ENCODE measurements around the gene PARP8. TPM values are rescaled to one million over a fixed set of nuclear protein-coding genes. Genes with fewer than 3 reads are reported as not detected.

The PARP8 gene
- total RNA-seq, 1 donor from 2014 or later, result 54.6 TPM

GRCh38 chr5:50727149-50727496, 60.7 kb downstream of the PARP8 start:
- H3K27ac ChIP-seq, result no peak overlapping the region
- no peak for DNase-seq
- no peak for TF ChIP-seq CTCF (IDR thresholded peaks at IDR 0.05)
- intact Hi-C loops (cut with DNase I), result no loop called here
- H3K4me1 ChIP-seq, result peaks cover 11% of the 10 kb centered on the region
- no peaks in the 10 kb centered on the region for H3K36me3 ChIP-seq
- no peaks in the 10 kb centered on the region for H3K27me3 ChIP-seq (ENCODE audit: low read depth)
- no peak overlapping the region for H3K4me3 ChIP-seq
- peak; percentile 51 to 57 for ATAC-seq
- no peaks in the 10 kb centered on the region for H3K9me3 ChIP-seq

GRCh38 chr5:50727845-50728244, 61.4 kb downstream of the PARP8 start:
- H3K4me3 ChIP-seq, result no peak overlapping the region
- DNase-seq (no peak), ATAC-seq (no peak)
- intact Hi-C loops (cut with DNase I), result no loop called here
- H3K27ac ChIP-seq, result no peak overlapping the region
- H3K4me1 ChIP-seq, result peaks cover 5% of the 10 kb centered on the region
- H3K27me3 ChIP-seq (ENCODE audit: low read depth), result no peaks in the 10 kb centered on the region
- TF ChIP-seq CTCF (IDR thresholded peaks at IDR 0.05), result no peak
- no peaks in the 10 kb centered on the region for H3K9me3 ChIP-seq
- no peaks in the 10 kb centered on the region for H3K36me3 ChIP-seq

GRCh38 chr5:50730336-50730735, 63.9 kb downstream of the PARP8 start:
- ATAC-seq (no peak), DNase-seq (no peak)
- Histone ChIP-seq H3K4me1 (no peaks in the 10 kb centered on the region), H3K36me3 (no peaks in the 10 kb centered on the region), H3K4me3 (no peak overlapping the region), H3K27ac (no peak overlapping the region), H3K27me3 (ENCODE audit: low read depth) (no peaks in the 10 kb centered on the region), H3K9me3 (no peaks in the 10 kb centered on the region)
- intact Hi-C loops (cut with DNase I), result no loop called here
- no peak for TF ChIP-seq CTCF (IDR thresholded peaks at IDR 0.05)

- H3K27me3 ChIP-seq (ENCODE audit: low read depth), result no peaks in the 10 kb centered on the region
- no peak for DNase-seq
- no peaks in the 10 kb centered on the region for H3K9me3 ChIP-seq
- H3K27ac ChIP-seq, result no peak overlapping the region
- no peak overlapping the region for H3K4me3 ChIP-seq
- intact Hi-C loops (cut with DNase I), result no loop called here
- TF ChIP-seq CTCF (IDR thresholded peaks at IDR 0.05), result no peak
- H3K36me3 ChIP-seq, result no peaks in the 10 kb centered on the region
- ATAC-seq, result no peak
- no peaks in the 10 kb centered on the region for H3K4me1 ChIP-seq
These were observed 64.4 kb downstream of the PARP8 start for GRCh38 chr5:50730841-50731240.

- intact Hi-C loops (cut with DNase I), result no loop called here
- TF ChIP-seq CTCF (IDR thresholded peaks at IDR 0.05), result no peak
- Histone ChIP-seq H3K9me3 (no peaks in the 10 kb centered on the region), H3K27me3 (ENCODE audit: low read depth) (no peaks in the 10 kb centered on the region), H3K27ac (no peak overlapping the region), H3K36me3 (no peaks in the 10 kb centered on the region), H3K4me3 (no peak overlapping the region), H3K4me1 (no peaks in the 10 kb centered on the region)
- DNase-seq, result no peak
- ATAC-seq, result no peak
These were observed 67.3 kb downstream of the PARP8 start for GRCh38 chr5:50733741-50734140.

- no peak overlapping the region for H3K4me3 ChIP-seq
- H3K27ac ChIP-seq, result no peak overlapping the region
- no peak for ATAC-seq
- H3K4me1 ChIP-seq, result no peaks in the 10 kb centered on the region
- intact Hi-C loops (cut with DNase I), result no loop called here
- no peaks in the 10 kb centered on the region for H3K27me3 ChIP-seq (ENCODE audit: low read depth)
- TF ChIP-seq CTCF (IDR thresholded peaks at IDR 0.05), result no peak
- DNase-seq, result no peak
- H3K36me3 ChIP-seq, result no peaks in the 10 kb centered on the region
- no peaks in the 10 kb centered on the region for H3K9me3 ChIP-seq
These were observed 72.4 kb downstream of the PARP8 start for GRCh38 chr5:50738864-50739263.
